ENCODE data around the gene TOMM7.
"Not testable (repeated sequence)": the region's sequence is repeated elsewhere in the genome, so short reads cannot be mapped to it uniquely, and the experiment has no call there.

TOMM7 gene

GRCh38 chr7:22853674-22854157, 31.1 kb upstream of the TOMM7 start:
- no peak for DNase-seq (ENCODE audit: low read depth)

- DNase-seq (ENCODE audit: low read depth), result no peak
These were observed 30.5 kb upstream of the TOMM7 start for GRCh38 chr7:22853138-22853537.

- no peak for DNase-seq (ENCODE audit: low read depth)
These were observed 28.5 kb upstream of the TOMM7 start for GRCh38 chr7:22851145-22851544.

GRCh38 chr7:22850394-22850793, 27.7 kb upstream of the TOMM7 start:
- not testable (repeated sequence) for DNase-seq (ENCODE audit: low read depth)

GRCh38 chr7:22849662-22850061, 27.0 kb upstream of the TOMM7 start:
- no peak for DNase-seq (ENCODE audit: low read depth)

- DNase-seq (ENCODE audit: low read depth), result no peak
These were observed 26.5 kb upstream of the TOMM7 start for GRCh38 chr7:22849172-22849571.

- DNase-seq (ENCODE audit: low read depth), result no peak
These were observed 24.3 kb upstream of the TOMM7 start for GRCh38 chr7:22846961-22847360.

- DNase-seq (ENCODE audit: low read depth), result no peak
These were observed 22.7 kb upstream of the TOMM7 start for GRCh38 chr7:22845221-22845834.

- DNase-seq (ENCODE audit: low read depth), result no peak
These were observed 21.1 kb upstream of the TOMM7 start for GRCh38 chr7:22843681-22844309.

GRCh38 chr7:22842973-22843372, 20.3 kb upstream of the TOMM7 start:
- DNase-seq (ENCODE audit: low read depth), result no peak

- DNase-seq (ENCODE audit: low read depth), result no peak
These were observed 19.8 kb upstream of the TOMM7 start for GRCh38 chr7:22842383-22842941.

GRCh38 chr7:22841954-22842353, 19.3 kb upstream of the TOMM7 start:
- no peak for DNase-seq (ENCODE audit: low read depth)

- DNase-seq (ENCODE audit: low read depth), result no peak
These were observed 14.7 kb upstream of the TOMM7 start for GRCh38 chr7:22837308-22837707.

GRCh38 chr7:22836506-22836905, 13.9 kb upstream of the TOMM7 start:
- not testable (repeated sequence) for DNase-seq (ENCODE audit: low read depth)

GRCh38 chr7:22833957-22834356, 11.3 kb upstream of the TOMM7 start:
- DNase-seq (ENCODE audit: low read depth), result no peak

- DNase-seq (ENCODE audit: low read depth), result no peak
These were observed 10.6 kb upstream of the TOMM7 start for GRCh38 chr7:22833113-22833855.

GRCh38 chr7:22832401-22832800, 9.8 kb upstream of the TOMM7 start:
- no peak for DNase-seq (ENCODE audit: low read depth)

GRCh38 chr7:22831602-22832305, 9.1 kb upstream of the TOMM7 start:
- no peak for DNase-seq (ENCODE audit: low read depth)

GRCh38 chr7:22827563-22827962, 4.9 kb upstream of the TOMM7 start:
- no peak for DNase-seq (ENCODE audit: low read depth)

GRCh38 chr7:22826593-22826992, 3.9 kb upstream of the TOMM7 start:
- DNase-seq (ENCODE audit: low read depth), result no peak

- no peak for DNase-seq (ENCODE audit: low read depth)
These were observed 2.1 kb upstream of the TOMM7 start for GRCh38 chr7:22824760-22825159.

- no peak for DNase-seq (ENCODE audit: low read depth)
These were observed 471 bp upstream of the TOMM7 start for GRCh38 chr7:22823142-22823497.
